GM18520 (cell line): ENCODE data around the gene ZCCHC14.
"Not testable (repeated sequence)": the region's sequence is repeated elsewhere in the genome, so short reads cannot be mapped to it uniquely, and the experiment has no call there.

Experiments
- ATAC-seq: cut with Tn5 transposase; IDR thresholded peaks from one replicate; pipeline ENCODE4 v1.9.1; 2021; ENCODE audit not compliant: unreplicated experiment

The ZCCHC14 gene

DNA sequence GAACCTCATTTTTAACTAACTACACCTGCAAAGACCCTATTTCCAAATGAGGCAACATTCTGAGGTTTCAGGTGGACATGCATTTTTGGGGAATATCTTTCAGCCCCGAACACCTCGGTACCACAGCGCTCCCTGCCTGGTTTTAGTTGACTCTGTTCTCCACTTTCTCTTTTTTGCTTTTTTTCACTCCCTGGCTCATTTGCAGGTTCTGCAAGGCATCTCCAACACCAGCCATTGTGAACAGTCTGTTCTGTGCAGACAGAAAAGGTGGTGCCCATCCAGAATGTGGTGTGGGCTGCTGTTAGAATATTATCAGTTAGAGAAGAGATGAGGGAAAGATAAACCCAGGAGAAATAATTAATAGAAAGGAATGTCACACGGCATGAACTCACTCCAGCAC lies 32.5 kb upstream of the ZCCHC14 start:
- ATAC-seq: no peak

DNA sequence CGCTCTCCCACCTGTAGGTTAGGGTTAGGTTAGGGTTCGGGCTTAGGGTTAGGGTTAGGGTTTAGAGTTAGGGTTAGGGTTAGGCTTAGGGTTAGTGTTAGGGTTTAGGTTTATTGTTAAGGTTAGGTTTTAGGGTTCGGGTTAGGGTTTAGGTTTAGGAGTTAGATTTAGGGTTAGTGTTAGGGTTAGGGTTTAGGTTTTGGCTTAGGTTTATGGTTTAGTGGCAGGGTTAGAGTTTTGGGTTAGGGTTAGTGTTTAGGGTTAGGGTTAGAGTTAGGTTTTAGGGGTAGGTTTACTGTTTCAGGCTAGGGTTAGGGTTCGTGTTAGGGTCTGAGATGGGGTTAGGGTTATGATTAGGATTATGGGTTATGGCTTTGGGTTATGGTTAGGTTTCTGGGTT lies 31.6 kb upstream of the ZCCHC14 start:
- no peak for ATAC-seq

DNA sequence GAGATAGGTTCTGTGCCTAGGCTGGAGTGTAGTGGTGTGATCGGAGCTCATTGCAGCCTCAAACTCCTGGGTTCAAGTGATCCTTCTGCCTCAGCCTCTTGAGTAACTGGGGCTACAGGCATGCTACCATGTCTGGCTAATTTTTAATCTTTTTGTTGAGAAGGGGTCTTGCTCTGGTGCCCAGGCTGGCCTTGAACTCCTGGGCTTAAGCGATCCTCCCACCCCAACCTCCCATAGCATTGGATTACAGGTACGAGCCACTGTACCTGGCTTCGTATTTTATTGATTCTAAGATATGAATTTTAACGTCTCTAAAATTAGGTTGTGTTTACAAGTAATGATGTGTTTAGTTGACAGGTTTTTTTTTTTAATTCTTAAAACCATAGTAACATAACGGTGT lies 30.8 kb upstream of the ZCCHC14 start:
- not testable (repeated sequence) for ATAC-seq

- not testable (repeated sequence) for ATAC-seq
These were observed 28.9 kb upstream of the ZCCHC14 start for GRCh38 chr16:87521764-87522163.

DNA sequence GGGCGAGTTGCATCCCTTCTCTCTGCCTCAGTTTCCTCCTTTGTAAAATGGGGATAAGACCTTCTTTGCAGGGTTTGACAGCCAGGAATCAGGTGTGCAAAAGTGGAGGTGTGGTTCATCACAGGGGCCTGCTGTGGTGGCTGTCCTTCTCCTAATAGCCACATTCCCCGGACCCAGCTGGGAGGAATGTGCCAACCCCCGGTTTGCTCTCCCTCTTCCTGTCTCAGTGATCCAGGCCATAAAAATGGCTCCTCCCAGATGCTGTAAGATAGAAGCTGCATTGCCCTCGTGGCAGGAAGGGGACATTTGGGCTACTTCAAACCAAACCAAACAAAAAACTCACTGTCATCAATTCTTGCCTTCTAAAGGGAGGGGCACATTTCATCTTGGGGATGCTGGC lies 26.3 kb upstream of the ZCCHC14 start:
- ATAC-seq: not testable (repeated sequence)

DNA sequence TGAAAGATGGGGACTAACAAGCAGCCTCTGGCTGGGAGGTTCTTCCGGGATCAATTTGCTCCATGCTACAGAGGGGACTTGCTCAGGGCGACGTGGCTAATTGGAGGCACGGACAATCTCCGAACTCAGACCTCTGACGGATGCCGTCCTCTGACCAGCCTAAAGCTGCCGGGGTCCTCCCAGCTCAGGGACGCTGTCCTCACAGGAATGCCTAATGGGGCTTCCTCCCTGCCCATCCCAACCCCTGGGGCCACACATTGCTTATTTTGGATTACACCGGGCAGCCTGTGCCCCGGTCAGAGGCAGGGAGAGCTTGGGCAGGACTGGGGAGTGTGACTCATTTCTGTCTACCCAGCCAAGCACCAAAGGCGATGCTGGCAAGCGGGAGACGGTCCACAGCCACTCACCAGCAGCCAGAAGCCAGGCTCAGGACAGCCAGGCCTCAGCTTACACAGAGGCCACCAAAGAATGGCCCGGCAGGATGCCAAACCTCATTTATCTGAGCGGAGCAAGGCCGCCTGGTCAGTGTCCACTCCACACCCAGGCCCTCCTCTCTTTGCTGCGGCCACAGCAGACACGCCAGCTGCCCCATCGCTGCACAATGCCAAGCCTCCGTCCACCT lies 25.7 kb upstream of the ZCCHC14 start:
- ATAC-seq: not testable (repeated sequence)

DNA sequence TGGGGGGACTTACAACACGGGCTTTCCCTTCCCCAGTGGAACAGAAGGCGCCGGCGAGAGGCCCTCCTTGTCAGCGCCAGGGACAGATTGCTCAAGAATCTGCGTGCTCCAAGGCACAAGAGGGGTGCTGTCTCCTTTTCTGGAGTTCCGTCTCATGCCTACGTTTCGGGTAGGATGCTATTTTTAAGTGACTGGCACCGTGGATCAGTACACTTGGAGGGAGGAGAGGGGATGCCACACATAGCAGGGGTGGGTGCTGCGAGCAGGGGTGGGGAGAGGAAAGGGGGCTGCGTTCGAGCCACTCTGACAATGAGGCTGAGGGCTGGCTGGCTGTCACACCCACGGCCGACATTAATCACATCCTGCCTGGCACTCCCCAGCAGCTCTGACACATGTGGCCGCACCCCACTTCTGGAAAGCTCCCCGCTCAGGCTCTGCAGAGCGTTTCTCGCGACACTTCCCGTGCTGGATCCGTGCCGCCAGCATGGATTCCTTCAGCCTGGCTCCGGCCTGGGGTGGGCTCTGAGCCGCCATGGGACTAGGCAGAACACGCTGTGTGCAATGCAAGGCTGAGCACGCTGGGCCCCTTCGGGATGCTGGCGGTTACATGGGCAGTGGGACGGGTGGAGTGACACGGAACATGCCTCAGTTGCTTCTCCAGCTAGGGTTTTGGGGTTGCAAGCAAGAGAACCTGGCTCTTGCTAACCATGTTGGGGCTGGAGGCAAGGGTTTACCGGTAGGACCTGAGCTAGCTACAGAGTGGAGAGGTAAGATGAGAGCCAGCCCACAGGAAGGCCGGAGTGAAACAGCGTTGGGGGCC lies 25.0 kb upstream of the ZCCHC14 start:
- ATAC-seq: not testable (repeated sequence)

GRCh38 chr16:87516361-87516760 lies 23.5 kb upstream of the ZCCHC14 start:
- no peak for ATAC-seq

DNA sequence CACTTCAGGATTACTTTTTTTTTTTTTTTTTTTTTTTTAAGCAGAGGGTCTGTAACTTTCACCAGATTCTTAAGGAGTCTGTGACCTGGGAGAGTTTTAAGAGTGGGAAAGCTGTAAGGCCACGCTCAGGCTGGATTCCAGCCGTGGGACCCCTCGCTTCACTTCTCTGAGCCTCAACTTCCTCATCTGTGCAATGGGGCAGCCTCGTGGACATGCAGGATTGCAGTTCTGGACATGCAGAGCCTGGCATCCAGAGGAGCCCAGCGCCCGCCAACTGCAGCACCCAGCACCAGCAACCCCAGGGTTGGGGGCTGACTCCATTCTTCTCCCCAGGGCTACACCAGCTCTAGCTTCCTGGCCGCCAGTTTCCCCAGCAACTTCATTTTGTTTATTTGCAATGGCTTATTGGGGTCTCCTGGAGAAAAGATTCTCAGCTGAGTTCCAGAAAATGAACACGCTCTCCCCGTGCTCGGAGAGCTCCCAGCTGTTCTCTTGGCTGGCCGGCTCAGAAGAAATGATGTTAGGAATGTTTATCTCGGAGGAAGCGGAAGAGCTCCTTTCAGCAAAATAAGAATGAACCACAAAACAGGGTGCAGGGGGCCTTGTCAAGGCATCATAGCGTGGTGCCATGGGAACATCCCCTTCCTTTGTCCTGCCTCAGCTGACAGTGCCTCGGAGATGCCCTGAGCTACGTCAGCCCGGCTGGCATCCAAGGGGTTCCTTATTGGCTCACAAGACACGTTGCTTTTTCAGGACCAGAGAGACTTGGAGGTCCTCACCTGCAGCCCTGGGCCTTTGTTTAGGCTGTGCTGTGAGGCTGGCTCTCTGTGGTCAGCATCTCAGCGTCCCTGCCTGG lies 22.9 kb upstream of the ZCCHC14 start:
- ATAC-seq: no peak

DNA sequence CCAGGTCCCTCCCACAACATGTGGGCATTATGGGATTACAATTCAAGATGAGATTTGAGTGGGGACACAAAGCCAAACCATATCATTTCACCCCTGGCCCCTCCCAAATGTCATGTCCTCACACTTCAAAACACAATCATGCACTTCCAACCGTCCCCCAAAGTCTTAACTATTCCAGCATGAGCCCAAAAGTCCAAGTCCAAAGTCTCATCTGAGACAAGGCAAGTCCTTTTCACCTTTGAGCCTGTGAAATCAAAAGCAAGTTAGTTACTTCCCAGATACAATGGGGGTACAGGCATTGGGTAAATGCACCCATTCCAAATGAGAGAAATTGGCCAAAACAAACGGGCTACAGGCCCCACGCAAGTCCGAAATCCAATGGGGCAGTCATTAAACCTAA lies 17.0 kb upstream of the ZCCHC14 start:
- ATAC-seq: not testable (repeated sequence)

DNA sequence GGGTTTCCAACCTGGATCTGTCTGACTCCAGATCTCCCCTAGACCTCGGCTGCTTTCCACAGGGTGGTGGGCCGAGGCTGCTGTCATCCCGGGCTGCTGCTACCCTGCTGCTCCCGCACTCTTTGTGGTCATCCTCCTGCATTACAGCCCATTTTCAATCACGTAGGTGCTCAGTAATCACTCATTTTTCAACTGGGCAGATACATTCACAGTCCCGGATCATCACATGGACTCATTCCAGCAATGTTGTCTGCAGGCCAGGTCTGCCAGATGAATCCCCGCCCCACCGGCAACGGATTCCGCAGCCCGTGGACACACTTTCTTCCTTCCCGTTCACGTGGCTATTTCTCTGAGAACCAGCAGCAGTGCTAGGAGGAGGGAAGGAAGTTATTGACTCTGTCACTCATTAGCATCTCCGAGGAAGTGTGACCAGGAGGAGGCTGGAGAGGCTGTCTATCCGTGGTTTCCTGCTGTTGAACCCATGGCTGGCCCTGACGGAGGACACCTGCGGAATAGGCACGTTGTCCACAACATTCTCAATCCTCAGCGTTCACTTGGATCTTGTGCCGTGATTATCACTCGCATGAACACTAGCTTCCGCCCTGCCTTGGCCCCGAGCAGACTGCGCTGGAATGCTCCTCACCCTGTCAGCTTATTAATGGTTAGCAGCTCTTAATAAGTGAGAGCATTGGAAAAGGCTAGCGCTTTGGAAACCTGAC lies 14.7 kb upstream of the ZCCHC14 start:
- ATAC-seq: no peak

GRCh38 chr16:87506423-87507350 lies 13.9 kb upstream of the ZCCHC14 start:
- no peak for ATAC-seq

DNA sequence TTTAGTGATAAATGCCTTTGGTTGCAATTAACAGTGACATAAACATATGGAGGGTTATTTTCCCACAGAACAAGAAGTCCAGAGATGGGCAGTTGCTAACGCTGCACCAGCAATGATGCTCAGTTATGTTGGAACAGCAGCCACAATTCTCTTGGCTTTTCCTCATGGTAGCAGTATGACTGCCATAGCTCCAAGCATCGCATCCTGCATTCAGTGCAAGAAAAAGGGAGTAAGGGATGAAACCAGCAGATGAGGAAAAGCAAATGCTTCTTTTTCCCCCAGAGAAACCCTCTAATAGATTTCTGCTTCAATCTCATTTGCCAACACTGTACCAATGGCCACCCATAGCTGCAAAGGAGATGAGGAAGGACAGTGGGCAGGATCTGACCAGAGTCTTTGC lies 13.0 kb upstream of the ZCCHC14 start:
- ATAC-seq: no peak

- not testable (repeated sequence) for ATAC-seq
These were observed 10.6 kb upstream of the ZCCHC14 start for GRCh38 chr16:87503232-87503937.

GRCh38 chr16:87502308-87502969 lies 9.6 kb upstream of the ZCCHC14 start:
- ATAC-seq: no peak

DNA sequence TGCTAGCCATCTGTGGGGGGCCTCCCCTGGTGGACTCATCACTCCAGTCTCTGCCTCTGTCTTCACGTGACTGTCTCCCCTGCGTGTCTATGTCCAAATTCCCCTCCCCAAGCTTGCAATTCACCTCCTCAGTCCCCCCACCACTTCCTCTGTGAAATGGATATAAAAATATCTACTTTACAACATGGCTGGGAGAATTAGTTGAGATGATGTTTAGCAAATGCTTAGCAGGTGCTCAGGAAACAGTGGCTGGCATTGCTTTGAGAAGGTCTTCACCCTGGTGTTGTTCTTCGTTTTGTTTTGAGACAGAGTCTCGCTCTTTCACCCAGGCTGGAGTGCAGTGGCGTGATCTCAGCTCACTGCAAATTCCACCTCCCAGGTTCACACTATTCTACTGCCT lies 8.3 kb upstream of the ZCCHC14 start:
- no peak for ATAC-seq

DNA sequence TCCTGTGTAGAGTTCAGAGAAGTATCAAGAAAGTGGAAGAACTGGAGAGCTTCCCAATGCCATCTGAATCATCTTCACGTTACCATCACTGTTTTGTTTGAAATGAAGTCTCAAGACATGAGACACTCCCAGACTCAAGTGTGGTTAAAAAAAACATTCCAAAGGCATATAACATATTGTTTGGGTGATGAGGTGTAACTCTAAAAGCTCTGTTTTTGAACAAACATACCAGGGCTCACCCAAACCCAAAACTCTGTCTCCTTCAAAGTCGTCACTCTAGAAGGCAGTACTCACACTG lies 6.3 kb upstream of the ZCCHC14 start:
- no peak for ATAC-seq

- no peak for ATAC-seq
These were observed 5.7 kb upstream of the ZCCHC14 start for GRCh38 chr16:87498324-87499188.
